OCI-LY3 (cell line): ENCODE results near the gene SELENOW.

Source experiments
- H2AFZ ChIP-seq: fragments of 200-600, 300-600 bp; shearing (Covaris generic); 2 replicates; pipeline ENCODE4 v1.6.0; 2014; ENCODE audit warnings: antibody characterized with exemption, low read depth, low read length
- H3K27ac ChIP-seq: fragments of 200-600, 300-600 bp; sonication (generic); 2 replicates; pipeline ENCODE4 v1.5.1; 2014; ENCODE audit warnings: mild to moderate bottlenecking, low read length, moderate library complexity, mixed read lengths
- H3K27me3 ChIP-seq: fragments of 200-600, 300-600 bp; sonication (generic); 2 replicates; pipeline ENCODE4 v1.6.1; 2014; ENCODE audit warnings: low read depth, low read length, mixed read lengths
- H3K36me3 ChIP-seq: fragments of 200-600, 300-600 bp; sonication (generic); replicated peaks from 2 replicates; pipeline ENCODE3; 2014; ENCODE audit warnings: low read depth, low read length, mixed read lengths
- H3K4me1 ChIP-seq: fragments of 300-600, 200-600 bp; sonication (generic); 2 replicates; pipeline ENCODE4 v1.6.1; 2014; ENCODE audit warnings: low read length, mixed read lengths
- H3K4me2 ChIP-seq: fragments of 200-600, 300-600 bp; sonication (generic); 2 replicates; pipeline ENCODE4 v1.6.1; 2014; ENCODE audit warnings: low read length, mixed read lengths
- H3K4me3 ChIP-seq: fragments of 300-600, 200-600 bp; sonication (generic); 2 replicates; pipeline ENCODE4 v1.5.1; 2014; ENCODE audit warnings: antibody characterized with exemption, mild to moderate bottlenecking, low read length, moderate library complexity
- H3K79me2 ChIP-seq: fragments of 300-600, 200-600 bp; shearing (Covaris generic); 2 replicates; pipeline ENCODE4 v1.6.1; 2014; ENCODE audit warnings: mild to moderate bottlenecking, low read length, mixed read lengths
- H3K9ac ChIP-seq: fragments of 300-600, 200-600 bp; shearing (Covaris generic); 2 replicates; pipeline ENCODE4 v1.6.0; 2014; ENCODE audit warnings: mild to moderate bottlenecking, low read length, moderate library complexity
- H3K9me3 ChIP-seq: fragments of 200-600, 300-600 bp; shearing (Covaris generic); 2 replicates; pipeline ENCODE4 v1.6.1; 2014; ENCODE audit warnings: low read length, mixed read lengths; ENCODE audit not compliant: insufficient read depth
- H4K20me1 ChIP-seq: fragments of 200-600, 300-600 bp; sonication (generic); 2 replicates; pipeline ENCODE4 v1.6.1; 2016; ENCODE audit warnings: low read length, mixed read lengths; ENCODE audit not compliant: insufficient read depth
- EZH2phosphoT487 ChIP-seq: fragments of 200-600 bp; shearing (Covaris generic); IDR thresholded peaks from 2 replicates; pipeline ENCODE4 v1.6.1; 2018; ENCODE audit warnings: antibody characterized with exemption, mixed run types, low read depth
- TF ChIP-seq, protein P1 (sequence below): fragments of 200-600, 300-600 bp; sonication (generic); IDR thresholded peaks from 2 replicates; pipeline ENCODE4 v1.5.1; 2014; ENCODE audit warnings: antibody characterized with exemption, low read length, low read depth

SELENOW gene

DNA sequence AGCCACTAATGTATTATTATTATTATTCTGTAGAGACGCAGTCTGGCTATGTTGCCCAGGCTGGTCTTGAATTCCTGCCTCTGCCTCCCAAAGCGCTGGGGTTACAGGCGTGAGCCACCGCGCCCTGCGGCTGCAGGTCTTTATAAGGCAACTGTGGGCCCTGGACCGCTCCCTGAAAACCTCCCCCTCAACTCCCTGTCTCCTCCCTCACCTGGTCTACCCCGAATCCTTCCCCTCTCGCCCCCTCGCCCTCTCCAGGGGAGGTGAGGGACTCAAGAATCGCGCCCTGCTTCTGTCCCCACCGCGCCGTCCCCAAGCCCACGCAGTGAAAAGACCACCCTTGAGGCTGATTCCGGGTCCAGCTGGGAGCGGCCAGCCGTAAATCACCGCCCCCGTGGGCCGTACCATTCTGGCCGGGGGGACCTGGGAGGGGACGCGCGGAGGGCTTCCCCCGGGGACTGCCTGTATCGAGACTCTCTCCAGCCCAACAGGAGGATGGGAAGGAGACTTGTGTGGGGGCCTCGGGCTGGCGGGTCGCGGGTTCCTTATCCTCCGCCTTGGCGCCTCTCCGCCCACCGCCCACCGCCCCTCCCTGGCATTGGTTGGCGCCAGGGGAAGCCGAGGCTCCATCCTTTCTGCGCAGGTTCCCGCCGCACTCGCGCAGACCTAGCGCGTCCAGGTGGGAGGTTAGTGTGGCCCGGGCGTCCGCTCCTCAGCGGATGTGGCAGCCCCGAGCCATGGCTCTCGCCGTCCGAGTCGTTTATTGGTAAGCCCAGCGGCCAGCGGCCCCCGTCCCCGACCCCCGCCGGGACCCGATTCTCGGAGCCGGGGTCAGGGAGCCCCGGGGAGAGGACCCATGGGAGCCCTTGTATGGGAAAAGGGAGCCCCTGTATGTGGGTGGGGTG, at the start of gene SELENOW:
TSS of gene SELENOW (plus strand) at position 655 of the 905 bp plus-strand sequence. CDS start at position 738, 83 bp downstream.
- no peaks in the 10 kb centered on the region for H3K9me3 ChIP-seq
- peaks cover 9% of the 10 kb centered on the region for H3K4me1 ChIP-seq
- peak within 1 kb of the TSS; percentile 88 for H3K9ac ChIP-seq
- TF ChIP-seq EZH2phosphoT487: no peak
- TF ChIP-seq, protein P1, sequence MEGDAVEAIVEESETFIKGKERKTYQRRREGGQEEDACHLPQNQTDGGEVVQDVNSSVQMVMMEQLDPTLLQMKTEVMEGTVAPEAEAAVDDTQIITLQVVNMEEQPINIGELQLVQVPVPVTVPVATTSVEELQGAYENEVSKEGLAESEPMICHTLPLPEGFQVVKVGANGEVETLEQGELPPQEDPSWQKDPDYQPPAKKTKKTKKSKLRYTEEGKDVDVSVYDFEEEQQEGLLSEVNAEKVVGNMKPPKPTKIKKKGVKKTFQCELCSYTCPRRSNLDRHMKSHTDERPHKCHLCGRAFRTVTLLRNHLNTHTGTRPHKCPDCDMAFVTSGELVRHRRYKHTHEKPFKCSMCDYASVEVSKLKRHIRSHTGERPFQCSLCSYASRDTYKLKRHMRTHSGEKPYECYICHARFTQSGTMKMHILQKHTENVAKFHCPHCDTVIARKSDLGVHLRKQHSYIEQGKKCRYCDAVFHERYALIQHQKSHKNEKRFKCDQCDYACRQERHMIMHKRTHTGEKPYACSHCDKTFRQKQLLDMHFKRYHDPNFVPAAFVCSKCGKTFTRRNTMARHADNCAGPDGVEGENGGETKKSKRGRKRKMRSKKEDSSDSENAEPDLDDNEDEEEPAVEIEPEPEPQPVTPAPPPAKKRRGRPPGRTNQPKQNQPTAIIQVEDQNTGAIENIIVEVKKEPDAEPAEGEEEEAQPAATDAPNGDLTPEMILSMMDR: no peak
- no peaks in the 10 kb centered on the region for H4K20me1 ChIP-seq
- H2AFZ ChIP-seq: peak within 1 kb of the TSS; percentile 96
- H3K4me2 ChIP-seq: peak within 1 kb of the TSS; percentile 94
- H3K79me2 ChIP-seq: peaks cover 16% of the 10 kb centered on the region
- no peaks in the 10 kb centered on the region for H3K36me3 ChIP-seq
- peak within 1 kb of the TSS; percentile 86 for H3K4me3 ChIP-seq
- H3K27me3 ChIP-seq: no peaks in the 10 kb centered on the region
- H3K27ac ChIP-seq: peak within 1 kb of the TSS; percentile 60

DNA sequence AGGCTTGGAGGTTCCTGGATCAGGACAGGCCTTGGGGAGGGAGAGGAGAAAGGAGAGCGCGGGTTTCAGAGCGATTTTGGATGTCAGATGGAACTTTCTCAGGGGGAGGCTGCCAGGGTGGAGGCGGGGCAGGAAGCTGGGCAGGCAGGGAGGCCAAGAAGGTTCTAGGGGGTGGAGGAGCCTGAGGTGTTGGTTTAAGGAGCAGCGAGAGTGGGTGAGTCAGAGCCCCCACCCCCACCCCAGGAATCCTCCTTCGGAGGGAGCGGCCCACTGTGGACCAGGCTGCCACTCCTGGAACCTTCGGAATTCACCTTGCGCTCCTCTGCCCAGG, 49.1 kb upstream of the SELENOW start:
- H3K9ac ChIP-seq: no peak overlapping the region
- no peak overlapping the region for H3K4me2 ChIP-seq
- 0 out of 2 replicates have a peak, but pooled peaks cover under 1% of the 10 kb centered on the region for H3K27me3 ChIP-seq
- no peaks in the 10 kb centered on the region for H3K36me3 ChIP-seq
- TF ChIP-seq EZH2phosphoT487: no peak
- TF ChIP-seq, protein P1: no peak
- H3K4me3 ChIP-seq: no peak overlapping the region
- H3K79me2 ChIP-seq: no peaks in the 10 kb centered on the region
- no peaks in the 10 kb centered on the region for H3K9me3 ChIP-seq
- no peak overlapping the region for H2AFZ ChIP-seq
- no peaks in the 10 kb centered on the region for H3K4me1 ChIP-seq
- no peak overlapping the region for H3K27ac ChIP-seq
- H4K20me1 ChIP-seq: no peaks in the 10 kb centered on the region

- no peaks in the 10 kb centered on the region for H3K27me3 ChIP-seq
- no peaks in the 10 kb centered on the region for H4K20me1 ChIP-seq
- no peaks in the 10 kb centered on the region for H3K79me2 ChIP-seq
- H3K9me3 ChIP-seq: no peaks in the 10 kb centered on the region
- H3K36me3 ChIP-seq: no peaks in the 10 kb centered on the region
- H3K4me3 ChIP-seq: no peak overlapping the region
- H3K9ac ChIP-seq: no peak overlapping the region
- H3K4me2 ChIP-seq: no peak overlapping the region
- no peak overlapping the region for H3K27ac ChIP-seq
- H3K4me1 ChIP-seq: no peaks in the 10 kb centered on the region
- TF ChIP-seq, protein P1: no peak
- TF ChIP-seq EZH2phosphoT487: no peak
- H2AFZ ChIP-seq: no peak overlapping the region
Observed at GRCh38 chr19:47729799-47730520, 48.5 kb upstream of the SELENOW start.

GRCh38 chr19:47730521-47730889, 48.0 kb upstream of the SELENOW start:
- Histone ChIP-seq H4K20me1 (no peaks in the 10 kb centered on the region), H3K36me3 (no peaks in the 10 kb centered on the region), H3K4me1 (no peaks in the 10 kb centered on the region), H3K4me2 (no peak overlapping the region), H3K27ac (no peak overlapping the region), H2AFZ (no peak overlapping the region), H3K79me2 (no peaks in the 10 kb centered on the region), H3K9me3 (no peaks in the 10 kb centered on the region), H3K4me3 (no peak overlapping the region), H3K9ac (no peak overlapping the region), H3K27me3 (no peaks in the 10 kb centered on the region)
- TF ChIP-seq EZH2phosphoT487: no peak
- TF ChIP-seq, protein P1: no peak
